Mononuclear cell (primary cell): ENCODE data around the gene GAGE10. TPM values are rescaled to one million over a fixed set of nuclear protein-coding genes. Genes with fewer than 3 reads are reported as not detected.

ENCODE experiments used
- H3K27me3 ChIP-seq: 2 replicates; pipeline ENCODE4 v1.6.0; 2011; ENCODE audit warnings: low read length, control low read depth; ENCODE audit not compliant: insufficient read depth
- H3K4me1 ChIP-seq: 2 replicates; pipeline ENCODE4 v1.5.1; 2011; ENCODE audit warnings: mild to moderate bottlenecking, low read length, control low read depth; ENCODE audit not compliant: insufficient read depth
- H3K4me3 ChIP-seq: 2 replicates; pipeline ENCODE4 v1.5.1; 2011; ENCODE audit warnings: mild to moderate bottlenecking, low read length, moderate library complexity
- H3K9me3 ChIP-seq: 2 replicates; pipeline ENCODE4 v1.5.1; 2011; ENCODE audit warnings: low read depth, mild to moderate bottlenecking, control low read depth, low read length
- total RNA-seq: library from RNA; depleted of rRNA; stranded (reverse); fragments of >200 nt; gene quantifications from one replicate; pipeline ENCODE4 v1.2.3, GENCODE V29; 2012

GAGE10 gene
- total RNA-seq, 1 donor: not detected

GRCh38 chrX:49269767-49270248 lies 33.6 kb upstream of the GAGE10 start, which contains the start of gene PPP1R3F:
PPP1R3F (plus strand) TSS chrX:49269793; CDS start chrX:49269870, 77 bp downstream.
- H3K9me3 ChIP-seq: no peaks in the 10 kb centered on the region
- peaks cover 45% of the 10 kb centered on the region for H3K4me1 ChIP-seq
- H3K27me3 ChIP-seq: no peaks in the 10 kb centered on the region
- peak within 1 kb of the TSS; percentile 54 for H3K4me3 ChIP-seq

- H3K4me1 ChIP-seq: peaks cover 50% of the 10 kb centered on the region
These were observed 33.1 kb upstream of the GAGE10 start for GRCh38 chrX:49270249-49270921.

GRCh38 chrX:49271341-49271740 lies 32.1 kb upstream of the GAGE10 start:
- H3K27me3 ChIP-seq: no peaks in the 10 kb centered on the region
- no peaks in the 10 kb centered on the region for H3K9me3 ChIP-seq
- peaks cover 56% of the 10 kb centered on the region for H3K4me1 ChIP-seq
- no peak overlapping the region for H3K4me3 ChIP-seq

More at GRCh38 chrX:49270249-49270921, 33.1 kb upstream of the GAGE10 start:
- no peaks in the 10 kb centered on the region for H3K27me3 ChIP-seq
- H3K9me3 ChIP-seq: no peaks in the 10 kb centered on the region
- peak overlapping the region; percentile 54 for H3K4me3 ChIP-seq

GRCh38 chrX:49272421-49272820 lies 31.0 kb upstream of the GAGE10 start:
- Histone ChIP-seq H3K9me3 (no peaks in the 10 kb centered on the region), H3K4me1 (peaks cover 61% of the 10 kb centered on the region), H3K27me3 (no peaks in the 10 kb centered on the region), H3K4me3 (no peak overlapping the region)

GRCh38 chrX:49273181-49273727 lies 30.2 kb upstream of the GAGE10 start:
- Histone ChIP-seq H3K27me3 (no peaks in the 10 kb centered on the region), H3K4me1 (peaks cover 61% of the 10 kb centered on the region), H3K9me3 (no peaks in the 10 kb centered on the region), H3K4me3 (no peak overlapping the region)

- peaks cover 47% of the 10 kb centered on the region for H3K4me1 ChIP-seq
These were observed 27.2 kb upstream of the GAGE10 start for GRCh38 chrX:49276207-49276606.

GRCh38 chrX:49276671-49277534 lies 26.5 kb upstream of the GAGE10 start:
- H3K9me3 ChIP-seq: no peaks in the 10 kb centered on the region
- no peaks in the 10 kb centered on the region for H3K27me3 ChIP-seq
- H3K4me3 ChIP-seq: no peak overlapping the region
- peaks cover 40% of the 10 kb centered on the region for H3K4me1 ChIP-seq

More at GRCh38 chrX:49276207-49276606, 27.2 kb upstream of the GAGE10 start:
- no peaks in the 10 kb centered on the region for H3K9me3 ChIP-seq
- no peak overlapping the region for H3K4me3 ChIP-seq
- no peaks in the 10 kb centered on the region for H3K27me3 ChIP-seq

- H3K4me1 ChIP-seq: peaks cover 34% of the 10 kb centered on the region
- H3K4me3 ChIP-seq: no peak overlapping the region
- H3K9me3 ChIP-seq: no peaks in the 10 kb centered on the region
- no peaks in the 10 kb centered on the region for H3K27me3 ChIP-seq
These were observed 26.0 kb upstream of the GAGE10 start for GRCh38 chrX:49277535-49277830.

- no peak overlapping the region for H3K4me3 ChIP-seq
- no peaks in the 10 kb centered on the region for H3K9me3 ChIP-seq
- no peaks in the 10 kb centered on the region for H3K27me3 ChIP-seq
- peaks cover 31% of the 10 kb centered on the region for H3K4me1 ChIP-seq
These were observed 25.4 kb upstream of the GAGE10 start for GRCh38 chrX:49278081-49278480.

GRCh38 chrX:49282647-49283011 lies 20.8 kb upstream of the GAGE10 start:
- no peaks in the 10 kb centered on the region for H3K27me3 ChIP-seq
- H3K4me1 ChIP-seq: no peaks in the 10 kb centered on the region
- H3K4me3 ChIP-seq: no peak overlapping the region
- H3K9me3 ChIP-seq: no peaks in the 10 kb centered on the region

- no peaks in the 10 kb centered on the region for H3K27me3 ChIP-seq
- no peaks in the 10 kb centered on the region for H3K9me3 ChIP-seq
- no peak overlapping the region for H3K4me3 ChIP-seq
- no peaks in the 10 kb centered on the region for H3K4me1 ChIP-seq
These were observed 19.2 kb upstream of the GAGE10 start for GRCh38 chrX:49284212-49284611.

- no peak overlapping the region for H3K4me3 ChIP-seq
- no peaks in the 10 kb centered on the region for H3K4me1 ChIP-seq
- no peaks in the 10 kb centered on the region for H3K27me3 ChIP-seq
- no peaks in the 10 kb centered on the region for H3K9me3 ChIP-seq
These were observed 17.3 kb upstream of the GAGE10 start for GRCh38 chrX:49286136-49286535.

- Histone ChIP-seq H3K9me3 (no peaks in the 10 kb centered on the region), H3K27me3 (no peaks in the 10 kb centered on the region), H3K4me1 (no peaks in the 10 kb centered on the region), H3K4me3 (no peak overlapping the region)
These were observed 16.9 kb upstream of the GAGE10 start for GRCh38 chrX:49286581-49286980.

- H3K27me3 ChIP-seq: no peaks in the 10 kb centered on the region
- no peaks in the 10 kb centered on the region for H3K4me1 ChIP-seq
- no peak overlapping the region for H3K4me3 ChIP-seq
- no peaks in the 10 kb centered on the region for H3K9me3 ChIP-seq
These were observed 15.8 kb upstream of the GAGE10 start for GRCh38 chrX:49287665-49288064.

- no peak overlapping the region for H3K4me3 ChIP-seq
- no peaks in the 10 kb centered on the region for H3K27me3 ChIP-seq
- no peaks in the 10 kb centered on the region for H3K4me1 ChIP-seq
- H3K9me3 ChIP-seq: no peaks in the 10 kb centered on the region
These were observed 13.2 kb upstream of the GAGE10 start for GRCh38 chrX:49290215-49290614.
